GM12891 (cell line): ENCODE results near the gene VTI1A.

Source experiments
- PAX5 ChIP-seq: IDR thresholded peaks from 2 replicates; pipeline ENCODE4 v1.6.1; 2011; ENCODE audit warnings: low read length, moderate library complexity, mild to moderate bottlenecking; ENCODE audit not compliant: insufficient read depth, severe bottlenecking
- POLR2A ChIP-seq: IDR thresholded peaks from 2 replicates; pipeline ENCODE4 v1.6.1; 2011; ENCODE audit warnings: low read depth, low read length, control low read depth
- POLR2AphosphoS5 ChIP-seq: IDR thresholded peaks from 2 replicates; pipeline ENCODE4 v1.6.1; 2011; ENCODE audit warnings: low read depth, low read length, control low read depth
- SPI1 ChIP-seq: IDR thresholded peaks from 2 replicates; pipeline ENCODE4 v1.6.1; 2011; ENCODE audit warnings: low read depth, low read length, control low read depth
- TAF1 ChIP-seq: IDR thresholded peaks from 2 replicates; pipeline ENCODE4 v1.6.1; 2011; ENCODE audit warnings: low read depth, low read length, control low read depth

- TF ChIP-seq POLR2A (no peak), TAF1 (no peak), POLR2AphosphoS5 (no peak), SPI1 (no peak), PAX5 (no peak)
These were observed 232.0 kb downstream of the VTI1A start for GRCh38 chr10:112678987-112679386.
